Neural progenitor cell (in vitro differentiated cells): ENCODE measurements around the gene SMAD7.

Experiments used
- CTCF ChIP-seq: fragments of 200-600 bp; sonication (generic); IDR thresholded peaks from 2 replicates; pipeline ENCODE4 v1.5.1; 2017; ENCODE audit warnings: antibody characterized with exemption, mild to moderate bottlenecking
- EZH2 ChIP-seq: fragments of 200-600 bp; sonication (generic); IDR thresholded peaks from 2 replicates; pipeline ENCODE4 v1.6.1; 2017; ENCODE audit warnings: antibody characterized with exemption, mild to moderate bottlenecking, moderate library complexity
- EZH2phosphoT487 ChIP-seq: fragments of 200-600 bp; sonication (generic); IDR thresholded peaks from 2 replicates; pipeline ENCODE4 v1.6.1; 2017; ENCODE audit warnings: antibody characterized with exemption

GRCh38 chr18:48952287-48953103, 1.7 kb upstream of the SMAD7 start:
- TF ChIP-seq EZH2 (no peak), CTCF (no peak), EZH2phosphoT487 (no peak)
